Stimulated activated CD4-positive, alpha-beta T cell treated with anti-CD3 and anti-CD28 coated beads, Interleukin-1b, Interleukin-23, amount 100 ng/mL, for 48 hours (primary cell): ENCODE data around the gene CCN2.

Experiments
- DNase-seq: peaks from one replicate; pipeline ENCODE4 v3.0.0-alpha.2; 2020

The CCN2 gene, protein sequence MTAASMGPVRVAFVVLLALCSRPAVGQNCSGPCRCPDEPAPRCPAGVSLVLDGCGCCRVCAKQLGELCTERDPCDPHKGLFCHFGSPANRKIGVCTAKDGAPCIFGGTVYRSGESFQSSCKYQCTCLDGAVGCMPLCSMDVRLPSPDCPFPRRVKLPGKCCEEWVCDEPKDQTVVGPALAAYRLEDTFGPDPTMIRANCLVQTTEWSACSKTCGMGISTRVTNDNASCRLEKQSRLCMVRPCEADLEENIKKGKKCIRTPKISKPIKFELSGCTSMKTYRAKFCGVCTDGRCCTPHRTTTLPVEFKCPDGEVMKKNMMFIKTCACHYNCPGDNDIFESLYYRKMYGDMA

DNA sequence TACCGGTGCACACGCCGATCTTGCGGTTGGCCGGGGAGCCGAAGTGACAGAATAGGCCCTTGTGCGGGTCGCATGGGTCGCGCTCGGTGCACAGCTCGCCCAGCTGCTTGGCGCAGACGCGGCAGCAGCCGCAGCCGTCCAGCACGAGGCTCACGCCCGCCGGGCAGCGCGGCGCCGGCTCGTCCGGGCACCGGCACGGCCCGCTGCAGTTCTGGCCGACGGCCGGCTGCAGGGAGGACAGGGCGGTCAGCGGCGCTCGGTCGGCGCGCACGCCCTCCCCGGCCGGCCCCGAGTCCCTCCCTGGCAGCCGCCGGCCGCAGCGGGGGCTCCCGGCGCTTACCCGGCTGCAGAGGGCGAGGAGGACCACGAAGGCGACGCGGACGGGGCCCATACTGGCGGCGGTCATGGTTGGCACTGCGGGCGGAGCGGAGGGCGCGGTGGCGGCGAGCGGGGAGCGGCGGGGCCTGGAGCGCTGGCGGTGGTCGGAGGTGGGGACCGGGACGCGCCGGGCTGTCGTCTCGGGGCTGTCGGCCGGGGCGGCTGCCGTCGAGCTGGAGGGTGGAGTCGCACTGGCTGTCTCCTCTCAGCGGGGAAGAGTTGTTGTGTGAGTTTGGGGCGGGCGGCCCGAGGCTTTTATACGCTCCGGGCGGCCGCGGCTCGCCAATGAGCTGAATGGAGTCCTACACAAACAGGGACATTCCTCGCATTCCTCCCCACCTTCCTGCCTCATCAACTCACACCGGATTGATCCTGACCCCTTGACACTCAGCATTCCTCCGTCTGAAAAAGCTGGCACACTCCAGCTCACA lies at the start of gene CCN2:
Gene CCN2 (minus strand): TSS at position 606 of the 809 bp plus-strand sequence. CDS start 200 bp downstream, at position 406.
- no peak for DNase-seq

DNA sequence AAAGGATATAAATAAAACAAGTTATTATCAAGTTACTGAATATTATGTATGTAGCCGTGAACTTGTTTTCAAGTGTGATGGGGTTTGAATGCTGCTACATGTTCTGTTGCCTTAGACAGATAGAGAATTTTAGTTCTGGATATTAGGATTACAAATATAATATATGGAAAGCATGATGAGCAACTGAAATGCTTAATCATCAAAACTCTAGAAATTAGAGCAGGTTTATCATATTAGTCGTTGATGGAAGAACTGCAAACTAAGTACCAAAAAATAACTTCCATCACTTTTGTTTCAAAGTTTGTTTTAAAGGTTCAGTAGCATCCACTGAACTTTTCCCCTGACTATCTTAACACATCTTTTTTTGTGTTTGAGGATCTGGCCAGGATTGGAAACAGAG lies 49.1 kb upstream of the CCN2 start:
- DNase-seq, result no peak

DNA sequence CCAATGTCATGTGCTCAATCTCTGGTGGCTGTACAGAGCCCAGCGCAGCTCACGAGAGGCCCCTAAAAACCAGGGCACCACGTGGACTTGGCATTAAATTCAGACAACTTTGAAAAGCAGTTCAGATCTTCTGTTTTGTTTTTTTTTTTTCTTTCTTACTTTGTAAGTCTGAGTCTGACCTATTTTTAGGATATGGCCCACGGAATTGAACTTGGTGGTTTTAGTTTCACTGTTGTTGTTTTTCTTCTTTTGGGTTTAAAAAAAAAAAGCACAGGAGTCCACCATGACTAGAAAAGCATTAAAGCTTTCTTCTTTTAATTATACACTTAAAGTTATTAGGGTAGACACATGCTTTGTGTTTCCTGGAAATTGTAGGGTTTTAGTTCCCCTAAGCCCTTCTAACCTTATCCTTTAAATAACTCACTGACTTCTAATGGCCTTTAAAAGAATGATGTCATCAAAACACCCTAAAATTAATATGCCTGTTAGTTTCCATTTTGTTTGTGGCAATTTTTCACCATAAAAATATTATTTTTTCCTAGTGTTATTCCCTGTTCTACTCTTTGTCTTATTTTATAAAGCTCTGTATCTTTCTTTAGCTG lies 48.5 kb upstream of the CCN2 start:
- DNase-seq, result no peak

DNA sequence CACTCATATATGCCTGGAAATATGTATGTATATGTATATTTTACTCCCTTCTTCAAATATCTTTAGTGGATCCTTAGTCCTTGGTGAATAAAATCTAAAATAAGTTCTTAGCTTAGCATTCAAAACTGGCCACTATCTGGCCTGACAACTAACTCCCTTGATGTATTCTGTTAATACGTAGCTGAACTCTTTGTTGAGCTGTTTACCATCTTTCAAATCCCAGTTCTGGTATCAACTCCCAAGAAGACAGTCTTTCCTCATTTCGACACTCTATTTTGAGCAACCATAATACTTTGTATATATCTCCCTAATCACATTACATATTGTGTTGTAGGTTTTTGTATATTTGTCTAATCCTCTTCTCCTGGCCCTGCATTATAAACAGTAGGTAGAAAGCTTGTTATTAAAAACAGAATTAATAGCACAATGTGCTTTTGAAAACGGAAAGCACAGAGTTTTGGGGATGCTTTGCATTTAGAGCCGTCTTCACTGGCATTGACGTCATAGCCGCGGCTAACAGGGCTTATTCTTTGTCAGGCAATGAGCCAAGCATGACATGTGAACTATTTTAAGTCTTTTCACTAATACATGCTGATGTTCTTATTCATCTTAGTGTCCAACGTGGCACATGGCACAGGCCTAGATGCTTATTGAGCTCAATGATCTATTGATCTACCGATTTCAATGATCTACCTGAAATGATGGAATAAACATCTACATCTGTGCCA lies 47.2 kb upstream of the CCN2 start:
- DNase-seq, result no peak

DNA sequence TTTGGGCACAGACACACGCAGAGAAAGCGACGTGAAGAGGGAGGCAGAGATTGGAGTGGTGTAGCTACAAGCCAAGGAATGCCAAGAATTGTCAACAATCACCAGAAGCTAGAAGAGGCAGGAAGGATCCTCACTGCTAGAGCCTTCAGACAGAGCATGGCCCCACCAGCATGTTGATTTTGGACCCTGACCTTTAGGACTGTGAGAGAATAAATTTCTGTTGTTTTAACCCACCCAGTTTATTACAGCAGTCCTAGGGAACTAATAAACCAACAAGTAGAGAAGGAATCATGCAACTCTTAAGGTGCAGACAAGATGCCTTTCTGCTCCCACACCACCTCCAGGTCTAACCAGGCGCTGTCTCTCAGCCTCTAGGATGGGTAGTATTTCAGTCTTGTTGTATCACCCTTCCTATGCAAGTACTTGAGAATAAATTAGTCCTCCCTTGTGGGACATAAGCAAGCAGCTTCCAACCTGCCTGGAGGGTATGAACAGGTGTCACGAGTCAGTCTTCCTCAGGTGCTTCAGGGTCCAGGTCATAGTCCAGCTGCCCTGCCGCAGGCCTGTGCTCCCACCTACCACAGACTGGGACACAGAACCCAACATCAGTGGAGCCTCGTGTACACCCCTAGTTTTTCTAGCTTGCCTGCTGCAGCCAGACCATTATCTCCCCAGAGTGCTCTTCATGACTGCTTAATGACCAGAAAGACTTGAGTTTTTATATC lies 46.4 kb upstream of the CCN2 start:
- no peak for DNase-seq

DNA sequence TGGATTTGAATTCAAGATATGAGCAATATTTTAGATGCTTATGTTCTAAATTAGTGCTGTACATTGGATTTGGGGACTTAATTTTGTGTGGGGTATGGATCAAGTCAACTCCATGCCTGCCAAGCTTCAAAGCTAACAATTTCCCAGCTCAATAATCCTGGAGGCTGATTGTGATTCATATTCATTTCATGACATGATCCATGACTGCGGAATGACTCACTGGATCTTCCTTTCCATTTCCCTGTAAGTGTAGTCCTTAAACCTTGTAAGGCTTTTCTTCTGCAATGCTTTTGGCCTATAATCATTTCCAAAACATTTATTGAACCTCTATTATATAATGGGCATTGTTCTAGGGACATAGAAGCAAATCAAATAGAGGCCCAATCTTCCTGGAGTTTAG lies 44.7 kb upstream of the CCN2 start:
- DNase-seq, result no peak

DNA sequence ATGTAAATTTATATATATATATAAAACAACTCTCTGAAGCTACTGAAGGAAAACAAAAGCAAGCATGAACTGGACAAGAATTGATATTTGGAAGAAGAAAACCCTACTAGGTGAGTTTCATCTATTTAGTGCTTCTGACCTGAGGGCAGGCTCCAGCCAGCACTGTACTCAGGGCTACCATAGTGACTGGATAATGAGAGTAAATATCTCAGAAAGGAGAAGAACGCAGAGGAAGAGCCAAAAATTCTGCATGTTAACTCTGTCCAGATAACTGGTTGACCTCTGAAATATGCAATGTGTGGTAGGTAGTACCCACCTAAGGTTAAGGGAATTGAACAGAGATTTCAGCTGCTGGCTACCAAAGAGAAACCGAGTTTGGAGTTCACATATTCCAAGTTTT lies 41.4 kb upstream of the CCN2 start:
- DNase-seq, result no peak

DNA sequence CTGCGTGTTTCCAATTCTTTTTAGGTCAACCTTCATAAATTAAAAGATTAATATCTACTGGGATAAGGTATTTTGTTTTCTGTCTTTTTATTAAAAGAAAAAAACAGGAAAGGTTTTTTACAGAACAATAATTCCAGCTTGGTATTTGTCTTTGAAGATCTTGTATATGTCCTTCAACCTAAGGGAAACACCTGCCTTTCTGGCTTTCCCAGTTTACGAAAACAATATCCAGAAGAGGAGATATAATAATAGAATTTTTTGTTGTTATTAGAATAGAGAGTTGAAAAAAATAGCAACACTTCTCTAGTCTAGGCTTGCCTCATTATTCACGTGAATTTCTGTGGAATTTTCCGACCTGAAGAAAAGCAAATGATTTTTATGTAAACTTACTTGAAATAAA lies 37.9 kb upstream of the CCN2 start:
- no peak for DNase-seq

DNA sequence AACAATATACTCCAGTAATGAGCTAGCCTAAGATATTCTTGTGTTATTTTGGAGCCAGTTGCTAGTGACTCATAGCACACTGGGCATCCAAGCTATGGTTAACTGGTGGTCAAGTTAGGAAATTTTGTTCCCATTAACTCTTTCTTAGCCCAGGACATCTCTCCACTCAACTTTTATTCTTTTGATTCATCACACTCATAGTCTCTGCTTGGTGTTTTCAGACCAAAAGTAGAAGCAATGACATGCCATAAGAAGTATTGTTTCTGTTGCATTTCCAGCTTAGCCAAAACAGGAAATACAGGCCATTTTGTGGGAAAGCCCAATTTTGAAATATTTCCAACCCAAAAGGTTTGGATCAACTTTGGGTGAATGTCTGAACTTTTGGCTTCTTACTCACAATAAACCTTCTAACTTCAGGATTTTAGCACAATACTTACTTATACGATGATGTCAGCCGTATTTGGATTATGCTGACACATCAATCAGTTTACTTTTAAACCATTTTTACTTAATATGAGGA lies 31.6 kb upstream of the CCN2 start:
- no peak for DNase-seq

DNA sequence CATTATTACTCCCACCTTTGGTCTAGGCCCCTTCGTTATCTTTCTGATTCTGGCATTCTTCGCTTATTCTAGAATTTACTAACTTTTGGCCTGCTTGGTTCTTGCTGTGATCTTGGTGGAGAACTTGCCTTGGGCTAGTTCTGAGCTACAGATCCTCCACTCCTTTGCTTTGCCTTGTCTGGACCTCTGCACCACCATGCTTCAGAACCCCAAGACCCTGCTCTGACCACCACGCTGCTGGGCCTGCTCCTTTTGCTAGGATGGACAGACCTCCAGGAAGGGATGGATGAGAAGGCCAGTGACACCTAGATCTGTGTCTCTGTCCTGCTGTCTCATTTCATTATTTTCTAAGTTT lies 30.4 kb upstream of the CCN2 start:
- DNase-seq, result no peak

DNA sequence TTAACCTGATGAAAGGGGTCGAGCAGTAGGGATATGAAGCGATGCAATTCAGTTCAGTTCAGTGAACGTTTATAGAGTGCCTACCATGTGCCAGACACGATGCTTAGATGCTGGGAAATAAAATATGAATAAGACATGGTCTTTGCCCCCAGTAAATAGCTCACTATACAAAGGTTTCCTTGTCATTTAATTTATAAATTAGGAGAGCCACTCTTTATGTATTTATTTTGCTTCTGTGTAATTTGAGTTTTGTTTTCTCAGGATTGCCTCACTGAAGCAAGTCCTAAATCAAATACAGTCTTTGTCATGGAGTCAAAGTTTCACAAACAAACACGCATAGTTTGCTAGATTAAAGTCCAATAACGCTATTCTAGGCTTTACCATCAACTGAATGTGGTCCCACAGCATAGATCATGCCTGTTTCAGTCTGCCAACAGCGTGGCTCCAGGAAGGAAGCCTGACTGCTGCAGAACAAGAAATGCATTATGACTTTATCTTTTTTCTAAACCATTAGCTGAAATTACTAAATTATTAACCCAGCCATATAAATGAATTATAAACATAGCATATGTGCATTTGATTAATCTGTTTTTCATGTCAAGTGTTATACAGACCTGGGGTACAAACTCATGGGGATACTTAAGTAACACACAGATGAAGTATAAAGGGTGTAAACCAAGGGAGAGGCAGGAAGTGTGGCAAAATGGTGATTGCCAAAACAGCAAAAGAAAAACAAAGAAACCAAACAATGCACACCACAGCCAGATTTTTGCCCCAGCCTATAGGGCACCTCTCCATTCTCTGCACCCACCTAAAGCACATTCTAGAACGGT lies 29.8 kb upstream of the CCN2 start:
- DNase-seq, result no peak

DNA sequence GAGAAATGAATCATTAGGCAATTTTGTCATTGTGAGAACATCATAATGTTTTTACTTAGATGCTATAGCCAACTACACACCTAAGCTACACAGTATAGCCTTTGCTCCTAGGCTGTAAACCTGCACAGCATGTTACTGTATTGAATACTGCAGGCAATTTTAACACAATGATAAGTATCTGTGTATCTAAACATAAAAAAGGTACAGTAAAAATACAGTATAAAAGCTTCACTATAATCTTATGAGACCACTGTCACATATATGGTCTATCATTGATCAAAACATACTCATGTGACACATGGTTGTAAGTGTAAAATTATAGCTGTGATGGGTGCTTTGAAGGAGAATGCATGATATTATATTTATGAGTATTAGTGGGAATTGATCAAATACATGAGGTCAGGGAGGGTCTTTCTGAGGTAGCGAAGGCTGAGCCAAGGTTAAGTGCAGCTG lies 29.2 kb upstream of the CCN2 start:
- DNase-seq, result no peak

DNA sequence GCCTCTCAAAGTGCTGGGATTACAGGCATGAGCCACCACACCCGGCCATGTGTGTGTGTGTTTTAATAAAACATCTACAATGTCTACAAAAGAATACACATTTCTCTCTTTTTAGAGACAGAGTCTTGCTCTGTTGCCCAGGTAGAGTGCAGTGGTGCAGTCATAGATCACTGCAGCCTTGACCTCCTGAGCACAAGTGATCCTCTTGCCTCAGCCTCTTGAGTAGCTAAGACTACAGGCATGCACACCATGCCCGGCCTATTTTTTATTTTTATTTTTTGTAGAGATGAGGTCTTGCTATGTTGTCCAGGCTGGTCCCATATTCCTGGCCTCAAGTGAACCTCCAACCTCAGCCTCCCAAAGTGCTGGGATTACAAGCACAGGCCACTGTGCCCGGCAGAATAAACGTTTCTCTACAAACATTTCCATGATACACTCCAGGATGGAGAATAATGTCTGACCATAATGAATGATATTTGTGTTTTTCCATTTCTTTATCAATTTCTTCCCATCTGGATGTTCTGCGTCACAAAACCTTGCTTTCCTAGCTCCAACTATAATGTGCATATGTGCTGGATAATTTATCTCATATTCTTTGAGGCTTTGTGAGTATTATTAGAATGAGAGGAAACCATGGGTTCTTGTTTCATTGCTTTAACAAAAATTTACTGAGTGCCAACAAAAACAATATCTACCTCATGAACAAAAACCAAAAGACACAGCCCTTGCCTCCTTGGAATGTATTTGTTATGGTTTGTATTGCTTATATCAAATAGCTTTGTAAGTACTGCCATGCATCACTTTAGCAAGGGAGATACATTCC lies 28.6 kb upstream of the CCN2 start:
- DNase-seq, result no peak

DNA sequence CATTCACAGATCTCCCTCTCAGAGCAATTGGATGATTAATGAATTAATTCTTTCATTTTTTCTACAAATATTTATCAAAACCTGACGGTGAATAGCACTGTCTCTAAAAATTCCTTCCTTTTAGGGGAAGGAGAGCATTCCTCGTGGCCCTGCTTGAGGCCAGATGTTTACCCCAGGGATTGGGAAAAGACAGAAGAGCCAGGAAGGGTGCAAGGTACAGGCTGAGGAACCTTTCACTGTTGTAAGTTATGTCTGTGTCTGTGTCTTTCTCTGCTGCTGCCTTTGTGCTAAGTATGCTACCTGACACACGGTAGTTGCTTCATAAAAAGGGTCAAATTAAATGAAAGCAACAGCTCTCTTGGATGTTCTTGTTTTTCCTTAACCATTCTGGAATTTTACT lies 27.4 kb upstream of the CCN2 start:
- no peak for DNase-seq

DNA sequence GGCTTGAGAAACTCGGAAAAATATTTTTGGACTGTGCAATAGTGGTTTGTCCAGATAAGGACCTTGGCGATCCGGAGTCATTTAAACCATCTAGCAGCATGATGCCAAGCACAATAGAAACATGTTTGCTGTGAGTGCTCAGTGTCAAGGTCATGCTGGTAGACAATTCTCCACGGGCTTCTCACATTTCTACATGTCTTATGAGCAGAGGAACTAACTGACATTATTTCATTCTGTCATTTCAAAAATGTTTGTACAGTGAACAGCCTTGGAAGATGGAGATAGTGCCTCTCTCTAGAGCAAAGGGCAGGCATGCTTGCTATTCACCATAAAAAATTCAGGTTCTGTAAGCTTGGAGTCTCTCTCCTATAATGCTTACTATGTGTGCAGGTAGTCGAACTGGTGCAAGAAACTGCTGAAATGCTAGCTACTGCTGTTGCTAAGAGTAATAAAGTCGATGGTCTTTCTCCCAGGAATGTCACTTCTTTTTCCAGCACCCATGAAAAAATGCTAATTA lies 25.4 kb upstream of the CCN2 start:
- DNase-seq, result no peak

DNA sequence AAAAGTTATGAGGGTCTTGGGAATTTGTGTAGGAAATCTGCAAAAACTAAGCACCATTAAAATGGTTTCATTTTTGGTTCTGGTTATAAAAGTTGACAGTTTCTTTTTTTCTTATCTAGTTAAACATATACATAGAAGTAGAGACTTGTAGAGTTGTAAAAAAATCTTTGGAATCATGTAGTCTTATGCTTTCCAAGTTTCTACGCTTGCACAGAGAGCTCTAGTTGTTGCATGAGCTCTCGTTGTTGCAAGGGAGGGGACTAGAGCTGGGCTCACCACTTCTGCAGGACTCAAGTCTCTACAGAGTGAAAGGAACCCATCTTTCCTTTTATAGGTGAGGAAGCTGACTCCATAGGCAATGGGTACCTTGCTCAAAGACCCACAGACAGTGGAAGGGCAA lies 21.6 kb upstream of the CCN2 start:
- no peak for DNase-seq

DNA sequence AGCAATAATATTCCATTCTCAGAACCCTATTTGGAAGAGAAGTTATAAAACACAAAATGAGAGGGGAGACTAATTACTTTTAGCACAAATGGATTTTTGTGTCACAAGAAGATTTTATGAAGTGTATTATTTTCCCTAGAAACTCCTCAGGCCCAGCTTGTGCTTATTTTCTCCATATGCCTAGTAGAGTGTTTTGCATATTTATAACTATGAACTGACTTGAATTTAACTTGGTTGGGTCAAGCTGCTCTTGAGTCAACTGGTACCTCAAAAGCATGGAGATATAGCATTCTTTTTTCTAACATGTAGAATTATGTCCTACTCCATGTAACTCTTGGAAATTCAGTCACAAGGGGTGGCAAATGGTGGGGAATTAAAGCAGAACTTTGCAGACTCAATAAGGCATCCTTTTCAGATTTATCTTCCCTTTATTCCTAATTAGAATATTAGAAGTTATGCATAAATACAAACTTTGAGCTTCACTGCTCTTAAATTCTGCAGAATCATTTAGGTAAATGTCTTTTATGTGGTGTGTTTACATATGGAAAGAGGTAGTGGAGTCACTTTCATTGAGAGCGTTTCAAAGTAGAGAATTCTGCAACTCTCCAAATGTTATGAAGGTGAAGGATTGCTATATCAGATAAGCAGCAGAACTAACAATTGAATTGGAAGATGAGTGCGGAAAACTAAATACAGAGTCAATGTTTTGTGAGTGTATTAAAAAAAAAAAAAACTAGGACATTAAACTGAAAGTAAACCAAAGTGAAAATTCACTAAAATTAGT lies 19.1 kb upstream of the CCN2 start:
- no peak for DNase-seq

DNA sequence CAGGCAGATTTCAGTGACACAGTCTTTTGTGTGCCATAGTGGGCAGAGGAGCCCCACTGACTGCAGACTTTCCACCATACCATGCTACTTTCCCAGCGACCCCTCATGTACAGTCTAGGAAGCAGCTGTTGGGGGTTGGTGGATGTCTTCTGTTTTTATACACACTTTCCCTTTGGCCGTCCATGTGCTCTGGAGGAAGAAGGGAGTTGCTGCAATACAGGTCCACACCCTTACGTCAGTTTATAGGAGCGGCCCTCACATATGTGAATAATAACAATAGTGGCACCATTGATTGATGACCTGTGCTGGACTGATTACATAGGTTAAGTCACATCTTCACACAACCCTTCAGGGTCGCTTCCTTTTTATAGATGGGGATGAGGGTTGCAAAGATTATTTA lies 17.5 kb upstream of the CCN2 start:
- no peak for DNase-seq

DNA sequence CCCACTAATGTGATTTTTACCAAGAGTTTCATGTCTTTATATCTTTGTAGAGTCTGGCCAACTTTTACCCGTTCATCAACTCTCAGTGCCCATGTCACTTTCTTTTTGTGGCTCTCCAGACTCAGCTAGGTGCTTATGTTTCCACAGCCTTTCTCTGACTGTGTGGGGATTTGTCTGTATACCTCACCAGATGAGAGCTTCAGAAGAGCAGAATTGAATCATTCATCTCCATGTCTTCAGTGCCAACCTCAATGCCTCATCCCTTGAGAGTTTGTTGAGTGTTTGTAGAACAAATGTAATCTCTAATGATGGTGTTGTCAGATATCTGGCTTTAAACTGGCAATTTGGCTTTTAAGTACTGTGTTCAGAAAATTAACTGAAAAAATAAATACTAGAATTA lies 16.8 kb upstream of the CCN2 start:
- DNase-seq, result no peak
